Neural cell (in vitro differentiated cells): ENCODE measurements around the gene HLA-DRB1.

Source experiments
- CTCF ChIP-seq: fragments of 450-650 bp; IDR thresholded peaks from 2 replicates; pipeline ENCODE4 v1.5.1; 2014; ENCODE audit warnings: antibody characterized with exemption, mild to moderate bottlenecking, moderate library complexity; ENCODE audit not compliant: poor library complexity, severe bottlenecking
- EP300 ChIP-seq: fragments of 450-650 bp; conservative IDR thresholded peaks from 2 replicates; pipeline ENCODE4 v1.6.1; 2014; ENCODE audit warnings: antibody characterized with exemption, mild to moderate bottlenecking, moderate library complexity; ENCODE audit not compliant: poor library complexity, severe bottlenecking
- REST ChIP-seq: IDR thresholded peaks from 2 replicates; pipeline ENCODE4 v1.6.1; 2012; ENCODE audit warnings: borderline replicate concordance

- no peak for TF ChIP-seq REST
- no peak for TF ChIP-seq EP300
- no peak for TF ChIP-seq CTCF
These were observed 34.9 kb upstream of the HLA-DRB1 start for GRCh38 chr6:32624565-32624964.
